ENCODE results near the gene RABL6.
"Not testable (repeated sequence)": the region's sequence is repeated elsewhere in the genome, so short reads cannot be mapped to it uniquely, and the experiment has no call there.

Gene RABL6

GRCh38 chr9:136837856-136838277 lies 30.1 kb downstream of the RABL6 start:
- not testable (repeated sequence) for DNase-seq

- no peak for DNase-seq
Observed at GRCh38 chr9:136838314-136839228, 30.8 kb downstream of the RABL6 start.

GRCh38 chr9:136839229-136840139 lies 31.7 kb downstream of the RABL6 start:
- DNase-seq = no peak

GRCh38 chr9:136840140-136840876 lies 32.6 kb downstream of the RABL6 start:
- DNase-seq = no peak

- peak; percentile 85 for DNase-seq
Observed at GRCh38 chr9:136840877-136841645, 33.3 kb downstream of the RABL6 start.

- DNase-seq = not testable (repeated sequence)
Observed at GRCh38 chr9:136841646-136842379, 34.1 kb downstream of the RABL6 start.

- DNase-seq = peak; percentile 61
Observed at GRCh38 chr9:136842380-136842948, 34.7 kb downstream of the RABL6 start, which contains the start of gene AJM1. Gene AJM1 (plus strand): TSS chr9:136842478. CDS start chr9:136844415, 1,937 bp downstream.

GRCh38 chr9:136843159-136843800 lies 35.5 kb downstream of the RABL6 start:
- DNase-seq = not testable (repeated sequence)

- DNase-seq = peak; percentile 38
Observed at GRCh38 chr9:136843801-136844740, 36.3 kb downstream of the RABL6 start.

GRCh38 chr9:136844761-136845464 lies 37.2 kb downstream of the RABL6 start:
- no peak for DNase-seq

- DNase-seq = no peak
Observed at GRCh38 chr9:136845465-136846260, 37.9 kb downstream of the RABL6 start.

GRCh38 chr9:136846376-136847087 lies 38.8 kb downstream of the RABL6 start:
- no peak for DNase-seq

GRCh38 chr9:136847088-136847825 lies 39.5 kb downstream of the RABL6 start:
- peak; percentile 81 for DNase-seq

- peak; percentile 79 for DNase-seq
Observed at GRCh38 chr9:136847826-136848392, 40.2 kb downstream of the RABL6 start.

GRCh38 chr9:136848393-136849037 lies 40.8 kb downstream of the RABL6 start:
- peak; percentile 75 for DNase-seq
